Erythroblast (primary cell): ENCODE measurements around the gene CYREN.

Experiments used
- GATA1 ChIP-seq: IDR thresholded peaks from 2 replicates; pipeline ENCODE4 v1.6.1; 2011; ENCODE audit warnings: low read depth, mild to moderate bottlenecking, control low read depth, low read length, moderate library complexity
- POLR2A ChIP-seq: IDR thresholded peaks from 2 replicates; pipeline ENCODE4 v1.6.1; 2011; ENCODE audit warnings: mild to moderate bottlenecking, low read length

GRCh38 chr7:135167365-135167917, 3.1 kb downstream of the CYREN start:
- no peak for TF ChIP-seq POLR2A
- no peak for TF ChIP-seq GATA1
